HFF-Myc (cell line): Measurements from ENCODE around the gene BEND7.

ENCODE experiments used
- DNase-seq: peaks from one replicate; pipeline ENCODE4 v3.0.0-alpha.2; 2011; ENCODE audit warnings: low read depth; ENCODE audit errors: extremely low read depth
- H3K4me3 ChIP-seq: replicated peaks from 2 replicates; pipeline ENCODE4 v1.5.1; 2011; ENCODE audit warnings: low read depth, mild to moderate bottlenecking, control low read depth, low read length
- TF ChIP-seq, protein P1 (sequence below): IDR thresholded peaks from 2 replicates; pipeline ENCODE4 v1.5.1; 2012; ENCODE audit warnings: mild to moderate bottlenecking, low read depth, low read length, control low read depth; ENCODE audit errors: missing control alignments

The BEND7 gene

DNA sequence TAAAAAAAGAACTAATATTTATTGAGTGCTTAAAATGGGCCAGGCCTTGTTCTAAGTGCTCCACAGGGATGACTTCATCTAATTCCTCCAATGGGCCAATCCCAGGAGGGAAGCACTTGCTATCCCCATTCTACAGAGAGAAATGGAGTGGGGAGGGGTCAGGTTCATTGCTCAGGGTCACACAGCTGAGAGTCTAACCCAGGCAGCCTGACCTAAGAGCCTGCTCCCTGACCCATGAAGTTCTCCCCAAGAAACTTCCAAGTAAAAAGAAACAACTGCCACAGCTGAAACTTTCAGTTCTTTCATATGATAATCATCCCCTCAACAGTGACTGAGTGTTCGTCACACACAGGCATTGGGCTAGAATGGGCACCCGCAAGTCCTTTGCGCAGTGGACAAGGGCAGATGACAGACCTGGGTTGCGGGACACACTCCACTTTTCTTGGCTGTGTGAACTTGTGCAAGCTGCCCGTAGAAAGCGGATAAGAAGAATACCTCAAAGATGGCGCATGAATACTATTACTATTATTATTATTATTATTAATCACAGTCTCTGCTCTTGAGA is 39.7 kb downstream of the BEND7 start:
- TF ChIP-seq, protein P1, sequence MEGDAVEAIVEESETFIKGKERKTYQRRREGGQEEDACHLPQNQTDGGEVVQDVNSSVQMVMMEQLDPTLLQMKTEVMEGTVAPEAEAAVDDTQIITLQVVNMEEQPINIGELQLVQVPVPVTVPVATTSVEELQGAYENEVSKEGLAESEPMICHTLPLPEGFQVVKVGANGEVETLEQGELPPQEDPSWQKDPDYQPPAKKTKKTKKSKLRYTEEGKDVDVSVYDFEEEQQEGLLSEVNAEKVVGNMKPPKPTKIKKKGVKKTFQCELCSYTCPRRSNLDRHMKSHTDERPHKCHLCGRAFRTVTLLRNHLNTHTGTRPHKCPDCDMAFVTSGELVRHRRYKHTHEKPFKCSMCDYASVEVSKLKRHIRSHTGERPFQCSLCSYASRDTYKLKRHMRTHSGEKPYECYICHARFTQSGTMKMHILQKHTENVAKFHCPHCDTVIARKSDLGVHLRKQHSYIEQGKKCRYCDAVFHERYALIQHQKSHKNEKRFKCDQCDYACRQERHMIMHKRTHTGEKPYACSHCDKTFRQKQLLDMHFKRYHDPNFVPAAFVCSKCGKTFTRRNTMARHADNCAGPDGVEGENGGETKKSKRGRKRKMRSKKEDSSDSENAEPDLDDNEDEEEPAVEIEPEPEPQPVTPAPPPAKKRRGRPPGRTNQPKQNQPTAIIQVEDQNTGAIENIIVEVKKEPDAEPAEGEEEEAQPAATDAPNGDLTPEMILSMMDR = no peak

DNA sequence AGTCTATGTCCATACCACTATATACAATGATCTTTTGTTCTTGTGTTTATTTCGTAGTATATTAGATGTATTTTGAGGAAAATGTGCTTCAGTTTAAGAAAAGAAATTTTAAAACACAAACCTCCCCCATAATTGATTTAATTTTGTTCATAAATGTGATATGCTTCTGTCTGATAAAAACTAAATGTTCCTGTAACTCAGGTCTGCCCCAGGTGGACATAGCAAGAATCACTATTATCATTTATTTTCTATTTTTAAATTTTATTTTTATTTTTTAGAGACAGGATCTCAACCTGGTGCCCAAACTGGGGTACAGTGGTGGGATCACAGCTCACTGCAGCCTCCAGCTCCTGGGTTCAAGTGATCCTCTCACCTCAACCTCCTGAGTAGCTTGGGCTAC is 43.2 kb downstream of the BEND7 start:
- TF ChIP-seq, protein P1 = peak; percentile 7
- H3K4me3 ChIP-seq = no peak overlapping the region
- DNase-seq = no peak

More for the DNA sequence above, 39.7 kb downstream of the BEND7 start:
- DNase-seq = no peak
- no peak overlapping the region for H3K4me3 ChIP-seq

DNA sequence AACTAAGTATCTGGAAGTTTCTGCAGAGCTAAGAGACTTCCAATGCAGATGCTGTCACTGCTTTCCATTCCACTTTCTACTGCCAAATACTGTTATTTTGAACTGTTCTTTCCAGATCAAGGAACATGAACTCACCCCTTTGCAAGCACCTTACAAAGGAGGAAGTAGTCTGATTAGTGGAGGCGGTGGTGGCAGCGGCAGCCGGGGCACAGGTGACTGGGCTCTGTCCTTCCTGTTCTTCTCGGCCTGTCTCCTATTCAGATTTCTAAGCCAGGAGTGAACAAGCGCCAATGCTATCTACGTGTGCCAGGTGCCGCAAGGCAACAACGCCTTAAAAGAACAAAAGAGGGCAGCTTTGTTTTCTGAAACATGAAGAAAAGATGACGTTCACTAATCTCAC is 44.9 kb downstream of the BEND7 start:
- no peak for DNase-seq
- TF ChIP-seq, protein P1 = no peak
- H3K4me3 ChIP-seq = no peak overlapping the region

DNA sequence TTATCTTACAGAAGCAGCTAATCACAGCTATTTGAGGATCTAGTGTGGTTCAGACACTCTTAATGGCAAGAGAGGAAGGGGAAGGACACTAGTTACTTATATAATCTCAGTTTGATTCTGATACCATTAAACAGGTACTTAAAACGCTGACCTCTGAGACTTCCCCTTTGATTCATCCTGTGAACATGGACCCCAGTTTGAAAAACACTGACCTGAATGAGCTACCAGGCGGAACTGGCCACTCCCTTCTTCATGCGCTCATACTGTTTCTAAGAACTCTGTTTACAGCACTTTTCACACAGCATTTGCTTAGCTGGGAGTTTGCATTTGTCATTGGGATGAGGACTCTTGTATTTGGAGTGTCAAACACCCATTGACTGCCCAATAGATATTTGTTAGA is 45.7 kb downstream of the BEND7 start:
- no peak for DNase-seq
- H3K4me3 ChIP-seq = no peak overlapping the region
- TF ChIP-seq, protein P1 = no peak

DNA sequence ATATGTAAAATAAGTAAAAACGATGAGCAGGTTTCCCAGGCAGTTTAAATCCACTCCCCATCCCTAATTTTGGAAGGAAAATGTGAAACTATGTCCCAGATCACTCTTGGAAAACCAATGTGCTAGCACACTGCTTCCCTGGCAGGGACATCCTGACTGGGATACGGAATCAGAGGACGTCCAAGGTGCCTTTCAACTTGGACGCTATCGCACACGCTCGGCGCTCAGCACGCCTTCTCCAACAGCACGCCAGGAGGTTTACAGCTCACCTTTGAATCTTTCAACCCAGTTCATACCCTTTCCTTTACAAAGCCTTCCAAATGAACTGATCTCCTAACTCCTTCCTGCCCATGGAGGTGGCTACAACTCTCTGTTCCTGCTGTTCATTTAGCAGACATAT is 47.1 kb downstream of the BEND7 start:
- TF ChIP-seq, protein P1 = no peak
- no peak for DNase-seq
- no peak overlapping the region for H3K4me3 ChIP-seq

DNA sequence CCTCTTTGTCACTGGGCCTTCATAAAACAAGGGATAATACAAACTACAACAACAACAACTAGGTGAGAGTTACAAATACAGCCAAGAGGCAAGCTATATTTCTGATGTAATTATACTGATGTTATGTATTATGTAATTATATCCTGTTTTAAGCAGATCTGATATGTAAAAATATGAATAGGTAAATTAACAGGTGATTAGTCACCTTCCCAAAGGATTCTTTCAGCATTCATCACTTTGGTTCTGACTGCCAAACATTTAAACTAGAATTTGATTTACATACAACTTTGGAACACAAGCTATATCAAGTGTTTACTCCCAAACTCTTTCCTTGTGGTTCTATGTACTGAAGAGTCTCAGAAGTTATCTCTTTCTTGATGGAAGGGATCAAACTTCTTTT is 53.7 kb downstream of the BEND7 start:
- no peak for DNase-seq
- no peak overlapping the region for H3K4me3 ChIP-seq
- TF ChIP-seq, protein P1 = no peak

DNA sequence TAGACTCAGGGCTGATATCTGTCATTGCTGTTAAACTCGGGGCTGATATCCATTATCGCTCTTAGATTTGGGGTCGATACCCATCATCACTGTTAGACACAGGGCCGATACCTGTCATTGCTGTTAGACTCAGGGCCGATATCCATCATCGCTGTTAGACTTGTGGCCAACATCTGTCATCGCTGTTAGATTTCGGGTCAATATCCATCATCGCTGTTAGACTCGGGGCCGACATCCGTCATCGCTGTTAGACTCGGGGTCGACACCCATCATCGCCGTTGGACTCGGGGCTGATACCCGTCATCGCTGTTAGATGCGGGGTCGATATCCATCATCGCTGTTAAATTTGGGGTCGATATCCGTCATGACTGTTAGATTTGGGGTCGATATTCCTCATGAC is 54.8 kb downstream of the BEND7 start:
- no peak for DNase-seq
- H3K4me3 ChIP-seq = no peak overlapping the region
- TF ChIP-seq, protein P1 = no peak
